ENCODE data around the gene RBMS1.

- TF ChIP-seq CTCF (IDR thresholded peaks at IDR 0.05; ENCODE audit: low read depth, low read length) (no peak), EZH2phosphoT487 (IDR thresholded peaks at IDR 0.05; ENCODE audit: low read depth) (no peak)
These were observed 190.1 kb downstream of the RBMS1 start for GRCh38 chr2:160303527-160303926.

All from OCI-LY3 (cell line).